H54 (cell line): ENCODE data around the gene LPAR2.

Experiments
- DNase-seq: peaks from one replicate; pipeline ENCODE4 v3.0.0; 2011; ENCODE audit warnings: low spot score, mixed read lengths; ENCODE audit not compliant: insufficient read length
- FAIRE-seq: peaks from 3 replicates; lab custom pipeline; 2011; peaks lifted over from hg19 to GRCh38; lab: Jason Lieb, UNC
- POLR2A ChIP-seq: IDR thresholded peaks from 2 replicates; pipeline ENCODE4 v1.6.1; 2011; ENCODE audit warnings: low read depth, mild to moderate bottlenecking, low read length

Gene LPAR2

DNA sequence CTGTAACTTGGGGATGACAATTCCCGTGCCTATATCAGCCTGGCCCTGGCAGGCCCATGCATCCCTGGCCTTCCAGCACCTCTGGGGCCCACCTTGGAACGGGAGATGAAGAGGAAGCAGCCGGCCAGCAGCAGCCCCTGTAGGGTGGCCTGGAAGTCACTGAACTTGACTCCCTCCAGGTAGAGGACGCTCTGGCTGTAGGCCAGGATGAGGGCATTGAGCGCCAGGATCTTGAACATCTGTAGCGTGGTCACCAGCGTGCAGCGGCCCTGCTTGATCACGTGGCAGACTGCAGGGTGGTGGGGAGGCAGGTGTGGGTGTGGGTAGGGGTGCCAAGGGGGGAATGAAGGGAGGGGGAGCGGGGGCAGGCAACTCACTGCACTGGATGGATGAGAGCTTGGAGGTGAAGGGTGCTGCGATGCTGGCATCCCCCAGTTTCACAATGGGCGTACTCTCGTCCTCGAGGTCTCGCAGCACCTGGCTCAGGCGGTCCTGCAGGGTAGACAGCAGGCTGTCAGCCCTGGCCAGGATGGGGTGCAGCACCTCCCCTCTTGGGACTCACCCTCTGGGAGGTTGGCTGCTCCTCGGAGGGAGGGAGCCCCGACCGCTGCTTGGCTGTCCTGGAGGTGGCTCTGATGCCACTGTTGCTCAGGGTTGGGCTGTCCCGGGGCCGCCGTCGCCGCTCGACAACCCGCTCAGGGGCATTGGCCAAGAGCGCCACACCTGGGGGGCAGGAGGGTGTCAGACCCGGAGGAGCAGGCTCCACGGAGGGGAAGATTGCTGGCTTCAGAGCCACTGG is 19.2 kb upstream of the LPAR2 start:
- no peak for TF ChIP-seq POLR2A
- DNase-seq (no peak), FAIRE-seq (no peak)

- no peak for DNase-seq
- FAIRE-seq = no peak
- TF ChIP-seq POLR2A = no peak
Observed at GRCh38 chr19:19645233-19645870, 17.3 kb upstream of the LPAR2 start.

DNA sequence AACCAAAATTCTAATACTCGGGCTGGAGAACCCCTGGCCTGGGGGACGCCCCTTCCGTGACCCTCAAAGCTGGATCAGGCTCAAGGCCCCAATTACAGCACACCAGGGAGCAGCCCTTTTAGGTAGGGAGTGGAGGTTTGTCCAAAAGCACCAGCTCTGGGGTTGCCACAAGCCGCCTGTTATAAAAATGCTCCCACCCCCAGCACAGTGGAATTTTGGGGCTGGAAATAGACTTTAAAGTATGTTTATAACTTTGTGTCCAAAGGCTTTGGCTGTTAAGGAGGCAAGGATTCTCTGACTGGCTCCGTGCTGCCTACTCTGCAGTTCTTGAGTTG is 16.0 kb upstream of the LPAR2 start:
- no peak for TF ChIP-seq POLR2A
- no peak for DNase-seq
- no peak for FAIRE-seq

DNA sequence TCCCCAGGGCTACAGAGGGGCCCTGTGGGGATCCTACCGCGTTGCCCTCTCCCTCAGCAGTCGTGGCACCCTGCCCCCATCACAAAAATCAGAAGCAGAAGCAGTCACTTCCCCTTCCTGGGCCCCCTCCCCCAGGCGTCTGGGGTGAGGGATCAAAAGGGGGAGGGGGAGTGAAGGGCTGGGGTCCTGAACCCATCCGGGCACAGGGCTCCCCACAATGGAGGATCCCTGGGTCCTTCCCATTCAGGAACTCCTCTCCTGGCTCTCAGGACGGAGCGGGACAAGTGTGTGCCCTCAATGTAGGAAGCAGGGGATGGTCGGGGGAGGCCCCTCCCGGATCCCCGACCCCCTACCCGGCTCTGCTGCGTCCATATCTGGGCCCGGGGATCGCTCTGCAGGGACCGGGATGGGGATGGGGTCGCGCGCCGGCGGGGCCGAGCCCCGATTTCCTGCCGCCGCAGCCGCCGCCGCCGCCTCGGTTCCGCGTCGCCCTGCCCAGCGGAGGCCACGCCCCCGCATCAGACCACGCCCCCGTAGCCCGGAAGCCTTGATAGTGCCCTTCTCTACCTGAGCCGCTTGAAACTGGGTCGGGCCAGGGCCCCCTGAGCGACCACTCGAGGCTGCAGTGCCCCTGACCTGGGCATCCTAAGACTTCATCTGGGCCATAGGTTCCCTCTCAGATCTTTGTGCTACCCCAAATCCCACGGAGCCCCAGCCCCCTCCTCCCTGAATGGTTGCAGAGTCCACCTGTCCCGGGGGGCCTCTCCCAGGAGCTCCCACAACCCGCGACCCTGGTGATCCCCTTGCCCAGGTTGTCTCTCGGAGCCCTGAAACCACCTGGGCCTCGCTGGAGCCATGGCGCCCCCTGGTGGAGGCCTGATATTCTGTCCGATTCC is 15.4 kb upstream of the LPAR2 start, which contains the start of gene GMIP:
Gene GMIP, minus strand, starts transcription at position 500 of the 896 bp plus-strand sequence. Its CDS starts 128 bp downstream, at position 372.
- peak; percentile 84 for DNase-seq
- TF ChIP-seq POLR2A = peak; percentile 26; the same call in 1 of the 2 replicates
- no peak for FAIRE-seq

GRCh38 chr19:19642506-19643157 is 14.6 kb upstream of the LPAR2 start:
- DNase-seq (peak; percentile 60), FAIRE-seq (no peak)
- no peak for TF ChIP-seq POLR2A

DNA sequence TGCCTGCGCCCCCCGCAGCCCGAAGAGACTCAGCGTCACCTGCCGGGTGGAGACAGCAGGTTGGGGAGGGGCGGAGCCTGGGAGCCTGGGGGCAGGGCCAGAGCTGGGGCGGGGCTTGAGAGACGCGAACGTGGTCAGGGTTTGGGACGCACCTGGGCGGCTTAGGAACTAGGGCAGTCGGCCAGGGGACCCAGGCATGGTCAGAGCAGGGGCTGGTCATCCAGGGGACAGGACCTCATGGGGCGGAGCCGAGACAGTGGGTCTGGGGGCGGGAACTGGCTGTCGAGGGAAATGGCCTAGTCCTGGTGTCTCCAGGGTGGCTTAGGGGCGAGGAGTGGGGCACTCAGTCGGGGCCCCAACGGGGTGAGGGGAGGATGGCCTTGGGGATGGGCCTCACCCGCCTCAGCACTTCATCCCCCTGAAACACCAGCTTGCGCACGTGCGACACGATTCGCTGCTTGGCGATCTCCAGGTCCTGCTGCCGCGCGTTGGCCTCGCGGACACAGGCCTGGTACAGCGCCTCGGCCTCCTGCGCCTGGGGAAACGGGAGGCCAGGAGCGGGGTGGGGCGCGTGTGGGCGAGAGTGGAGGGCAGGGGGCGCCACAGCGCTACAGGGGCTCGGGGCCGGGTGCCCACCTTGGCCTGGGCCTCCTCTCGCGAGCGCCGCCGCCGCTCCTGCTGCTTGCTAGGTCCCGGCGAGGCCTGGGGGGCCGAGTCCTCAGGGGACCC is 9.7 kb upstream of the LPAR2 start:
- FAIRE-seq (no peak), DNase-seq (no peak)
- no peak for TF ChIP-seq POLR2A

DNA sequence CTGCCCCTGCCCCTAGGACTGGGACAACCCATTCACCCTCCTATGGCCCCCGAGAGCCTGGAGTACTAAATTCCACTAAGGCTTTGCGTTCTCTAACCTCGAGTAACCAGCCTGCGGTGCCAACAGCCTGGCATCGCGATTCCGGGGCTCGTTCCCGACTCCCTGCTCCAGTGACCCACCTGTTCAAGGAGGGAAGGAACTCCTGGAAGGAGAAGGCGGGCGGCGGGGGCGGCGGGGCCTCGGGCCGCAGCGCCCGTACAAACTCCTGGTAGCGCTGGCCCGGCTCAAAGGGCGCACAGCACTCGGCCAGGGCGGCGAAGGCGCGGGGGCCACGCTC is 9.1 kb upstream of the LPAR2 start:
- DNase-seq (no peak), FAIRE-seq (no peak)
- TF ChIP-seq POLR2A = no peak

DNA sequence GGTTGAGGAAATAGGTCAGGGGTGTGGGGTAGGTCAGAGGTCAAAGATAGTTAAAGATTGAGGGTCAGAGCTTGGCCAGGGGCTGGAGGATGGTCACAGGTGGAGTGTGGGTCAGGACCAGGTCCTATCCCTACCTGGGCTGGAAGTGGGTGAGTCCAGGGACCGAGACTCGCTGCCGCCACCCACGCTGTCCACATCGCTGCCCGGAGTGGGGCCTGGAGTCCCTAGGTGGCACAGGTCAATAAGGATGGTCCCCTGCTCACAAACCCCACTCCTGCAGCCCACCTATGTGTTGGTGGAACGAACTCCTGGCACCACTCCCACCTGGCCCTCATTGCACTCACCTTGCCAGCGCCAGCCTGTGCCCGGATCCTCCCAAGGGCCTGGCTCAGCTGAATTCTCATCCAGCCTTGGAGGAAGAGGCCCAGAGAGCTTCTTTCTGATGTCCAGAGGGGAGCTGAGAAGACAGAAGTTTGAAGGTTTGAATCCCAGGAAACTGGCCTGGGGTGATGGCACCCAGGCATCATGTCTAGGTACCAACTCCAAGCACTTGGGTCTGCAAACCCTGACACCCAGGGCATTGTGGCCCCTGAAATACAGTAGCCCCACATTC is 8.7 kb upstream of the LPAR2 start:
- FAIRE-seq (no peak), DNase-seq (no peak)
- TF ChIP-seq POLR2A = no peak

DNA sequence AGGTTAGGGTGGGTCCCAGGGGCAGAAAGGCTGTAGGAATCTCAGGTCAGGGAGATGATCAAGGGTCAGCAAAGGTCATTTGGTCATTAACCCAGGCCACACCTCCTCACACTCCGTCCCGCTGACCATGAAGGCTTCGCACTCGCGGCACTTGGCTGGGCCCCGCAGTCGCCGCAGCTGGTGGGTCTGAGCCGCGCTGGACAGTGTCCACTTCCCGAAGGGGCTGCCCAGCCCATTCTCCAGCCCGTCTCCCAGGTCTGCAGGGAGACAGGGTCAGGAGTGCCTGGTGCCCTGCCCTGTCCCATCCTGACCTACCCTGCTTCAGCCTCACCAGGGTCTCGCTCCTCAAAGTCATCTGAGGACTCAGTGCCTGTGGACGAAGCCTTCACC is 7.3 kb upstream of the LPAR2 start:
- TF ChIP-seq POLR2A = no peak
- FAIRE-seq (no peak), DNase-seq (no peak)

GRCh38 chr19:19634516-19635312 is 6.7 kb upstream of the LPAR2 start:
- no peak for DNase-seq

DNA sequence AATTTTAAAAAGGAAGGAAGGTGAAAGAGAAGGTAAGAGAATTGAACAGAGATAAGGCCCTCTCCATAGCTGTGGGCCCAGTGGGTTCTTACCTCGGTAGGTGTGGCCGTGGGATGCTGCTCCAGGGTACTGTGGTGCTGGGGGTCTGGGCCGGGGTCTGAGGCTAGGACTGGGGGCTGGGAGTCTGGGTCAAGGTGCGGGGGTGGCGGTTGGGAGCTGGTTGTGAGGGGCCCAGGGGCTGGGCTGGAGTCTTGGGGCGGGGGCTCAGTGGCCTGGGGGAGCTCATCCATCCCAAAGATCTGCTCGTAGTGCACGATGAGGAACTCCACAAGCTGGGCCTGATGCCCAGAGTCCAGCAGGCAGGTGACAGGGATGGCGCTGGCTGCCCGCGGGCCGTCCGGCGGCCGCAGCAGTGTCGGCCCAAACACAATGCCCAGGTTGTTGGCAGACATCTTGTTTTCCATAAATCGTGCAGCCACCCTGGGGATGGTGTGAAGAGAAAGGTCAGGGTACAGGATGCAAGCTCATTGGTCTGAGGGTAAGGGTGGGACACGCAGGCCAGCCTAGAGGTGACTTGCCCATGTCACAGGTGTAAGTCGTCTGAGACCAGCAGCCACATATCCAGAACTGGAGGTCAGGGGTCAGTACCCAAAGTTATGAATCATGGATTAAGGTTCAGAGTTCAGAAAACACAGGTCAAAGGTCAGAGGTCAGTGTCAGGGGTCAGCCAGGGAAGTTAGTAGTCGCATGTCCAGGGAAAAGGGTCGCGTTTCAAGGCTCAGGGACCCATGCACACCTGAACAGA is 5.9 kb upstream of the LPAR2 start:
- no peak for FAIRE-seq
- TF ChIP-seq POLR2A = no peak
- no peak for DNase-seq

More at GRCh38 chr19:19634516-19635312, 6.7 kb upstream of the LPAR2 start:
- TF ChIP-seq POLR2A = no peak
- FAIRE-seq = no peak
